MG63 (cell line): Measurements from ENCODE around the gene PPP2R5A. TPM values are rescaled to one million over a fixed set of nuclear protein-coding genes. Genes with fewer than 3 reads are reported as not detected.

Experiments
- DNase-seq: peaks from one replicate; pipeline ENCODE4 v3.0.0-alpha.2; 2020
- H3K27me3 ChIP-seq: fragments of 250-450 bp; sonication (Bioruptor Pico); 2 replicates; pipeline ENCODE4 v1.5.1; 2020; ENCODE audit warnings: mild to moderate bottlenecking, moderate library complexity
- H3K36me3 ChIP-seq: fragments of 250-450 bp; sonication (Bioruptor Pico); 2 replicates; pipeline ENCODE4 v1.5.1; 2020; ENCODE audit warnings: mild to moderate bottlenecking, moderate library complexity
- H3K4me3 ChIP-seq: fragments of 250-450 bp; sonication (Bioruptor Pico); 2 replicates; pipeline ENCODE4 v1.5.1; 2020; ENCODE audit warnings: mild to moderate bottlenecking, moderate library complexity
- H3K9me3 ChIP-seq: fragments of 250-450 bp; sonication (Bioruptor Pico); 2 replicates; pipeline ENCODE4 v1.5.1; 2020; ENCODE audit warnings: mild to moderate bottlenecking, moderate library complexity
- total RNA-seq: library from RNA; depleted of rRNA; stranded (reverse); fragments of >200 nt; shearing (Covaris generic); gene quantifications from 2 replicates; pipeline ENCODE4 v1.2.3, GENCODE V29; 2014; ENCODE audit warnings: low replicate concordance; rRNA removed

Gene PPP2R5A
- 23.6 and 40.7 TPM in 2 replicates for total RNA-seq

DNA sequence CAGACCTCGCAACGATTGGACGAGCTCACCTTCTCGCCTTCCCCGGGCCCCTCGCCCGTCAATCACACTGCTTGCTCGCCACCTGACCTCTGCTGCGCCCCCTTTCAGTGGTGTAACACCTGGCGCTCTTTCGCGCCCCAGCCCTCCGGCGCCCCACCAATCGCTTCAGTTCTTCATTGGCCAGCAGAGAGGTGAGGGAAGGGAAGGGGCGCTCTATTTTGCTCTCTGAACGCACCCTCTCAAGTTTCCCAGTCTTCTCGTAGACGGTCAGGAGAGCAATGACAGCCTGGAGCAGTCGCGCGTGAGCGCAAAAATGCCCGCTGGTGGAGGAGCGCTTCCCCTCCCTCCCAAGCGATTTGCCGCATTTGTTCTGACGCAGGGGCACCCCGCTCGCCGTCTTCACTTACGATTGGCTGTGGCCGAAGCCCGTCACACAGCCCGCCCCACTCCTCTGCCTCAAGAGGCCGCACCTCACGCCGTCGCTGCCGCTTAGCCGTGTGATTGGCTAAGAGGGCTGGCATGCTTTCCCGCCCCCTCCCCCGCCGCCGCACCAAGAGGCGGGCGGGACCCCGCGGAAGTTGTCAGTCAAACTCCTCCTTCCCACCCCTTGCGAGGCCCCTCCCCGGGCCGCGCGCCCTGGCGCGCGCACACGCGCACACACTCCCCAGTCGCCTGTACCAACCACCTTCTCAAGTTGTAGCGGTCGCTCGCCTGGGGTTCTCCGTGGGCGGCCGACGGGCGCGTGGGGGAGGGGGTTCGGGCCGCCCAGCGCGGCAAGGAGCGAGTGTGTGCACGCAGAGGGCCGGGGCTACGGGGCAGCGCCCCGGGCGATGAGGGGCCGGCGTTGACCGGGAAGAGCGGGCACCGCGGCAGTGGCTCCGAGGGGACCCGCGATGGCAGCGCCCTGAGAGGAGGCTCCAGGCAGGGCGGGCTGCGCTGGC is at the start of gene PPP2R5A:
PPP2R5A (plus strand) TSS at position 667 of the 941 bp plus-strand sequence. CDS start 701 bp downstream, outside the sequence.
- no peaks in the 10 kb centered on the region for H3K36me3 ChIP-seq
- peaks cover 5% of the 10 kb centered on the region; the same call in 1 of the 2 replicates for H3K9me3 ChIP-seq
- peak; percentile 99 for DNase-seq
- H3K27me3 ChIP-seq, result no peaks in the 10 kb centered on the region
- H3K4me3 ChIP-seq, result peak within 1 kb of the TSS; percentile 91

GRCh38 chr1:212235857-212236256 is 49.4 kb upstream of the PPP2R5A start:
- no peak overlapping the region for H3K4me3 ChIP-seq
- H3K36me3 ChIP-seq, result no peaks in the 10 kb centered on the region
- no peaks in the 10 kb centered on the region for H3K27me3 ChIP-seq
- no peaks in the 10 kb centered on the region for H3K9me3 ChIP-seq
- no peak for DNase-seq

DNA sequence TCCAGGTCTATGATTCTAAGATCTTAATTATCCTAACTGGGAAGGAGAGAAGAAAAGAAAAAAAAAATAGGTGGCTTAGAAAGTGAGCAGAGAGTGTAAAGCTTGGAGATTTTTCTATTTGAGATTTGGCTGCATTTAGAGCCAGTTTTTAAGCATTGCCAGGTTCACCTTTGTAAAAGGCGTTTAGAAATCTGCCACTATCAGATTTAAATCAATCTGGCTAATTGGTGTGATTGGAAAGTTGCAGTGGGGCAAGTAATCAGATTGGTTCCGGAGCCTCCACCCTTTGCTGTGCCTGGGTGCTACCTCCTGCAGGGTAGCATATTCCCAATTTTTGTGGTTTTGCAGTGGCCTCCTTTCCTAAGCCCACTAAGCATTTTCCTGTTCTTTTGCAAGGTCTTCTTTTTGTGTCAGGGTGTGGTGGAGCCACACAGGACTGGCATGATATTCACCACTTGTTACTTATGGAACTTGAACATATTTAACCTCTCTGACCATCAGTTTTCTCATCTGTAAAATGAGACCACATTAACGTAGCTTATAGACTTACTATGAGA is 48.5 kb upstream of the PPP2R5A start:
- Histone ChIP-seq H3K36me3 (no peaks in the 10 kb centered on the region), H3K4me3 (no peak overlapping the region), H3K27me3 (no peaks in the 10 kb centered on the region), H3K9me3 (no peaks in the 10 kb centered on the region)
- DNase-seq, result no peak

DNA sequence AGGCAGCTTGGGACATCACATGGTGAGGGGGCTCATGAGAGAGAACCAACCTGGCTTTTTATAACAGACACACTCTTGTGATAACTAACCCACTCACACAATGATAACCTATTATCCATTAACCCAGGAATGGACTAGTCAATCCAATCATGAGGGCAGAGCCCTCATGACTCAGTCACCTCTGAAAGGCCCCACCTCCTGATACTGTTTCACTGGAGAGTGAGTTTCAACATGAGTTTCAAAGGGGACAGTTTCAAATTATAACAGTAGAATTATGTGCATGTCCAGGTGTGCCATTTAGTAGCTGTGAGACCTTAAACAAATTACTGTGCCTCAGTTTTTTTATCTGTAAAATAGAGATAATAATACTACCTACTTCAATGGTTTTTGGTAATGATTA is 47.6 kb upstream of the PPP2R5A start:
- Histone ChIP-seq H3K27me3 (no peaks in the 10 kb centered on the region), H3K9me3 (no peaks in the 10 kb centered on the region), H3K4me3 (no peak overlapping the region), H3K36me3 (no peaks in the 10 kb centered on the region)
- no peak for DNase-seq

DNA sequence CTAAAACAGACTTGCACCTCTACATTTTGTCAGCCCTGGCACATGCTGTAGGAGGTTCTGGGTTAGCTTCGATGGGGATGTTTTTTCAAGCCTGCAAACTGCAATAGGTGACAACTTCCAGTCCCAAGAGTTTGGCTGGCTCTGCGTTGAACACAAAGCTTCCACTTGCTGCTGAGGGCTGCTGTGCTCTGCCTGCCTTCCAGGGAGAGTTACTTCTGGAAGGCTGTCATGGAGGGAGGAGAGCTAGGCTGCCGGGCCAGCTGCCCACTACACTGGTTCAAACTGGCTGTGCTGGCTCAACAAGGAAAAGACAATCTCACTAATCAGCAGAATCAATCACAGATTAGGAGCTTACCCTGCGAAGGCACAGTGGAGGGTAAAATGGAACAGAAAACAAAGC is 46.7 kb upstream of the PPP2R5A start:
- H3K27me3 ChIP-seq, result no peaks in the 10 kb centered on the region
- DNase-seq, result no peak
- no peak overlapping the region for H3K4me3 ChIP-seq
- H3K9me3 ChIP-seq, result no peaks in the 10 kb centered on the region
- H3K36me3 ChIP-seq, result no peaks in the 10 kb centered on the region

DNA sequence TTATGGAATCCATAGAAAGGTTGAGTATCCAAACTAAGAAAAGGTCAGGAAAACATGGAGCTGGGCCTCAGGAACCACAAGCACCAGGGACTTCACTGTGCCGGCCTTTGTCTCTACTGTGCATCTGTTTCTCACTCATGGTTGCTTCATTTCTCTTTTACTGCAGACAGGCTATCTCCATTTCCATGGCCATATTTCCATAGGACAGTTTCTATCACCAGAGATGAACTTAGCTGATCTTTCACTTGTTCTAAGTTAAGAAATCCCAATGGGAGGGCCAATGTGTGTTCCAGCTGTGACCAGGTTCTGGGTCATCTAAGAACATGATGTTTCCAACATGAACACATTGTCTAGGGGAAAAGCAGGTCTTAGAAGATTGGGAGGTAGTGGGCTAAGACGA is 43.7 kb upstream of the PPP2R5A start:
- no peaks in the 10 kb centered on the region for H3K27me3 ChIP-seq
- no peaks in the 10 kb centered on the region for H3K9me3 ChIP-seq
- H3K4me3 ChIP-seq, result no peak overlapping the region
- no peaks in the 10 kb centered on the region for H3K36me3 ChIP-seq
- no peak for DNase-seq

GRCh38 chr1:212241957-212242287 is 43.3 kb upstream of the PPP2R5A start:
- no peak for DNase-seq
- no peaks in the 10 kb centered on the region for H3K9me3 ChIP-seq
- no peak overlapping the region for H3K4me3 ChIP-seq
- H3K36me3 ChIP-seq, result no peaks in the 10 kb centered on the region
- H3K27me3 ChIP-seq, result no peaks in the 10 kb centered on the region

DNA sequence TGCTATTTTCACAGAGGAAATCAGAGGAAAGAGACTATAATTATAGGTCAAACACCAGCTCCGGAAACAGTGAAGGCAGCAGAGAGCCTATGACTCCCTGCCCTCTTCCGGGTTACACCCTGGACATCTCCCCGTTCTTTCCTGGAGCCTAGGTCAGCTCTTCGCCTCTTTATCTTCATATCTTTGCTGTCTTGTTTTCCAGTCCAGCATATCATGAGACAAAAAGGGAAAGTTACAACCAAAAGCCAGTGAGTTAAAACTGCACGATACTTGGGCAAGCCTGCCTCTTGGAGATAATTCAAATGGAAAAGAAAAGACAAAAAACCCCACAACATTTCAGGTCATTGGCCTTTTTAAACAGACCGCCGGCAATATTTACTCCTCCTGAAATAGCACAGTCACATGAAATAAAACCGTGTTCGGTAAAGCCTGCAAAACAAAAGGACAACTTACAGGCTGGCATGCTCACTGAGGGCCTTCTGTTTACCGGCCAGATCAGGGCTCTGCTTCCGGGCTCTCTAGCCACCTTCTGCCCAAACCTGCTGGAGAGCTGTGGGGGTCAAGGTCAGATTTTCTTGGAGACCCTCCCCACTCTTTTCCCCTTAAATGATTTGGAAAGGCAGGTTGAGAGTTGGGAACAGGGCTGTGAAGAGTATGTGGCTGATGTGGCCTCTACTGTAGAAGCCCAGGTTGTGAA is 42.8 kb upstream of the PPP2R5A start:
- Histone ChIP-seq H3K4me3 (no peak overlapping the region), H3K9me3 (no peaks in the 10 kb centered on the region), H3K27me3 (no peaks in the 10 kb centered on the region), H3K36me3 (no peaks in the 10 kb centered on the region)
- peak; percentile 26 for DNase-seq

GRCh38 chr1:212242985-212243308 is 42.3 kb upstream of the PPP2R5A start:
- DNase-seq, result no peak
- Histone ChIP-seq H3K27me3 (no peaks in the 10 kb centered on the region), H3K4me3 (no peak overlapping the region), H3K36me3 (no peaks in the 10 kb centered on the region), H3K9me3 (no peaks in the 10 kb centered on the region)

- DNase-seq, result no peak
- no peaks in the 10 kb centered on the region for H3K27me3 ChIP-seq
Measured at GRCh38 chr1:212244441-212244840, 40.8 kb upstream of the PPP2R5A start.

GRCh38 chr1:212247179-212247721 is 38.0 kb upstream of the PPP2R5A start:
- Histone ChIP-seq H3K36me3 (no peaks in the 10 kb centered on the region), H3K9me3 (no peaks in the 10 kb centered on the region), H3K4me3 (no peak overlapping the region), H3K27me3 (no peaks in the 10 kb centered on the region)
- peak; percentile 21 for DNase-seq

More at GRCh38 chr1:212244441-212244840, 40.8 kb upstream of the PPP2R5A start:
- no peaks in the 10 kb centered on the region for H3K36me3 ChIP-seq
- H3K9me3 ChIP-seq, result no peaks in the 10 kb centered on the region
- no peak overlapping the region for H3K4me3 ChIP-seq

DNA sequence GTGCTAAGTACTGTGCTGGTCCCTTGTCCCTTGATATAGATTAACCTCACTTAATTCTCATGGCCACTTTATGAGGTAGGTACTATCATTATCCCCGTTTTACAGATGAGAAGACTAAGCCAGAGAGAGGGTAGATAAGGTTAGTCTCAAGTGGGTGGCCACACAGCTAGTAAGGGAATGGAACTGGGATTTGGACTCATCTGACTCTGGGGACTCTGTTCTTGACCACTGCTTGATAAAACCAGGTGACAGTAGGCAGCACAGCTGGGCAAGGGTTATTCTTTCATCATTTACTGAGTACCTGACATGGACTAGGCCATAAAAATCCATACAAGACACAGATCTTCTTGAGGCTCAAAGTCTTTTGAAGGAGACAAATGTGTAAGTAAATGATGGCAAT is 37.2 kb upstream of the PPP2R5A start:
- Histone ChIP-seq H3K27me3 (no peaks in the 10 kb centered on the region), H3K36me3 (no peaks in the 10 kb centered on the region), H3K4me3 (no peak overlapping the region), H3K9me3 (no peaks in the 10 kb centered on the region)
- DNase-seq, result no peak

- H3K9me3 ChIP-seq, result no peaks in the 10 kb centered on the region
- H3K36me3 ChIP-seq, result no peaks in the 10 kb centered on the region
- H3K4me3 ChIP-seq, result no peak overlapping the region
- H3K27me3 ChIP-seq, result no peaks in the 10 kb centered on the region
- peak; percentile 10 for DNase-seq
Measured at GRCh38 chr1:212254853-212255363, 30.3 kb upstream of the PPP2R5A start.

DNA sequence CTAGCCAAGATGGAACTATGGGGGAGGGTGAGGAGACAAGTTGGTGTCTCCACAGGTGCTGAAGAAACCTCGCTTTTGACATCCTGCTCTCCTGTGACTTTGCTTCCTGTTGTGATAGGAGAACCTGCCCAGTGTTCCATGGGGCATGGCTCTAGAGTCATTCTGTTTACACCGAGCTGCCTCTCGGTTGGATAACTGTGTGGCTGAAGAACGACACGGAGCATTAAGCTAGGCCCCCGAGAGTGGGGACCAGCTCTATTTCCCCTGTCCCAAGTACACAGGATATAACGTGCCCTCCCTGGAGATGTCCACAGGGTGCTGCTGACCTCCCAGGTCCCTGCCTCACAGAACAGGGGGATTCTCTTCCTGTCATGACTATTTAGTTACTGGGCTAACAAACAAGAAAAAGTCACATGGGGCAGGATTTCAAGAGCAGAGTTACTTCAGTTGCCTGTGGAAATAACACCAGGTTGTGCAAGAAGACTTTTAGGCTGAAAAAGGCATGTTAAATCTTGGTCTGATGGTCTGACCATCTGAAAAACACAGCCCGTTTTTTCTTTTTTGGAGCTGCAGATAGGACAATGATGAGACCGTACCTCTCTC is 29.4 kb upstream of the PPP2R5A start:
- DNase-seq, result no peak
- Histone ChIP-seq H3K27me3 (no peaks in the 10 kb centered on the region), H3K36me3 (no peaks in the 10 kb centered on the region), H3K9me3 (no peaks in the 10 kb centered on the region), H3K4me3 (no peak overlapping the region)

- no peaks in the 10 kb centered on the region for H3K9me3 ChIP-seq
- DNase-seq, result no peak
Measured at GRCh38 chr1:212256369-212256768, 28.8 kb upstream of the PPP2R5A start.

DNA sequence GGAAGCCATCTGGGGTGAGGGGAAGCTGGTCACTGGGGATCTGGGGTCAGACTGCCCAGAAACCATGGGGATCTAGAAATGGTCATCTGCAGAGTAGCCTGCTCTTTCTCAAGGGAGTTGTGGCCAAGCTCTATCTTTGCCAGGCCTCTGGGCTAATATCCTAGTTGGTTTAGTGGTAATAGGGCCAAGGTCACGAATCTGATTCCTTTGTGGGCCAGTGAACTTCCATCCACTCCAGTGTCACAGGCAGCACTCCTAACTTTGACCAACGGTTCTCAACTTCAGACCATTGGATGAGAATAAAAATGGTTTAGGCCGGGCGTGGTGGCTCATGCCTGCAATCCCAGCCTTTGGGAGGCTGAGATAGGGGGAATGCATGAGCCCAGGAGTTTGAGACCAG is 28.1 kb upstream of the PPP2R5A start:
- no peak for DNase-seq
- Histone ChIP-seq H3K36me3 (no peaks in the 10 kb centered on the region), H3K4me3 (no peak overlapping the region), H3K9me3 (no peaks in the 10 kb centered on the region), H3K27me3 (no peaks in the 10 kb centered on the region)

More at GRCh38 chr1:212256369-212256768, 28.8 kb upstream of the PPP2R5A start:
- Histone ChIP-seq H3K36me3 (no peaks in the 10 kb centered on the region), H3K4me3 (no peak overlapping the region), H3K27me3 (no peaks in the 10 kb centered on the region)
